GM21619 (cell line): ENCODE data around the gene NRAP.

Experiments used
- ATAC-seq: cut with Tn5 transposase; IDR thresholded peaks from one replicate; pipeline ENCODE4 v1.9.1; 2021; ENCODE audit not compliant: unreplicated experiment

NRAP gene

DNA sequence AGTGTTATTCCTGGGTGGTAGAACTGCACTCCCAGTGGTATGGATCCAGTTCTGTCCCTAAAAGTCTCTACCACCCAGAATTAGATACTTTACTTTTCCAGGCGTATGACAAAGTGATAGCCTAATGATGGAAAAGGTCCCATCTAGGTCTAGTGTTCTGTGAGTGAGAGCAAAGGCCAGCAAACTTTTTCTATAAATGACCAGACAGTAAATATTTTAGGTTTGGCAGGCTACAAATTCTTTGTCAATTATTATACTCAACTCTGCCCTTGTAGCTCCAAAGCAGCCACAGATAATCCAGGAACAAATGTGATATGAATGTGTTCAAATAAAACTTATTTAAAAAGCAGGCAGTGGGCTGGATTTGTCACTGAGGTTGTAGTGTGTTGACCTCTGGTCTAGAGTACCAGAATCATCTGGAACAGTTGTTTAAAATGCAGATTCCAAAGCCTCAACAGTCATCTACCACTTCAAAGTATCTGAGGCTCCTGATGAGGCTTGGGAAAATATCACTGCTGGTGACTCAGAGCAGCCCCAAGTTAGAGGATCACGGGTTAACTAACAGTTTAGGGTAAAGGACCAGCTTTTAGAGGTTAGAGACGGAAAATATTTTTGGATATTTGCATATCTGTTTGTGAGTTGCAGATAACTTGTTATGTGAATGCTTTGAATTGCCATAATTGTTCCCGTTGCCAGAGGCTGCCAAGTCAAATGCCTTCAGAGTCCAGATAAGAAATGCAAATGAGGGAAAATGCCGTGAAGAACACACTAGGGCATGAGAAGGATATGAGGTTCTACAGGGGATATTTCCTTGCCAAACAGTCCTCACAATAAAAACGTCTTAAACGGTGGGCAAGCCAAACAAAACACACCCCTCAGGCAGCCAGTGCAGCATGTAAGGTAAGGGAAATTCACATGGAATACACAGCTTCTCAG, 19.4 kb downstream of the NRAP start:
- ATAC-seq: no peak

DNA sequence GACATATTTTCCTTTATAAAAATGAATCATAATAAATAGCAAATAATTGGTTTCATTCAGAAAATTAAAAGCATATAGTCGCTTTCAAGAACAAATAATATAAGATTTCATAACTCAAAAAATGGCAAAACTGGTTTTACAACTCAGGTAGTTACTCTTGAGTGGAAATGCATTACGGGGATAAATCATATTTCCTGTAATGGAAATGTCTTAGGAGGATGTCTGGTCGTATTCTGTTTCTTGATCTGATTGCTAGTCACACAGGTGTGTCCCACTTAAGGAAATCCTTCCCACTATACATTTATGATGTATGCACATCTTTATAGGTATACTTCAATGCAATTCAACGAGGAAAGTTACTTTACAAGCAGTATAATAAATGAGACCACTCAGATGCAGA, 20.7 kb downstream of the NRAP start:
- no peak for ATAC-seq

DNA sequence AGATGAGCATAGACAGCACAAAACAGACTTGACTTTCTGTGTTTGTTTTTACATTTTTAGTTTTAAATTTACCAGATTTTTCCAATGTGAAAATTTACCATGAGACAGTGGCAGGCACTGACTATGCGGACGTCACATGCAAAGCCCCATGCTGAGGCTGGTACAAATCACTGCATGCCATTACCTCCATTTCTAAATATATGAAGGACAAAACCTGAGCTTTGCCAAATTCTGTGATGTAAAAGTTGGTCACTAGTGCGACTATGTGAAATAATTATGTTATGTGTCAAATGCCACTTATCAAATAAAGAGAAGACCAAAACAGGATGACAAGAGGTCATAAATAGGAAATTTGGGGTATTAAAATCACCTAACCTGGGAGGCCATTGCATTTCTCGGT, 22.1 kb downstream of the NRAP start:
- no peak for ATAC-seq

DNA sequence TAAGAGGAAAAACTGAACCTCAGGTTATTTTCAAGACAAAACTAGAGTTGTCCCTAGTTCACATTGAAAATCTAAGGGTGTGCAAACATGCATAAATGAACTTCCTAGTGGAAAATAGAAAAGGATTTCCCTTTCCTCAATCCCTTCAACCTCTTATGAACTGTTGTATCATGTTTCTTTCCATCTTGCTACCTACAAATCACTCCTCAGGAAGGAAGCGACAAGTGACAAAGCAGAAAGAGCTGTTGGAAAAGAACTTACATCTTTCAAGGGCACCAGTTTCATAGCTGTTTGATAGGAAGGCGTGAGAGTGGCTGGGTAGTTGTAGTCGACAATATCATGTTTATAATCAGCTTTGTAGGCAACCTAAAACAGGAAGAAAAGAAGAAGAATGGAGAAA, 23.9 kb downstream of the NRAP start:
- no peak for ATAC-seq

DNA sequence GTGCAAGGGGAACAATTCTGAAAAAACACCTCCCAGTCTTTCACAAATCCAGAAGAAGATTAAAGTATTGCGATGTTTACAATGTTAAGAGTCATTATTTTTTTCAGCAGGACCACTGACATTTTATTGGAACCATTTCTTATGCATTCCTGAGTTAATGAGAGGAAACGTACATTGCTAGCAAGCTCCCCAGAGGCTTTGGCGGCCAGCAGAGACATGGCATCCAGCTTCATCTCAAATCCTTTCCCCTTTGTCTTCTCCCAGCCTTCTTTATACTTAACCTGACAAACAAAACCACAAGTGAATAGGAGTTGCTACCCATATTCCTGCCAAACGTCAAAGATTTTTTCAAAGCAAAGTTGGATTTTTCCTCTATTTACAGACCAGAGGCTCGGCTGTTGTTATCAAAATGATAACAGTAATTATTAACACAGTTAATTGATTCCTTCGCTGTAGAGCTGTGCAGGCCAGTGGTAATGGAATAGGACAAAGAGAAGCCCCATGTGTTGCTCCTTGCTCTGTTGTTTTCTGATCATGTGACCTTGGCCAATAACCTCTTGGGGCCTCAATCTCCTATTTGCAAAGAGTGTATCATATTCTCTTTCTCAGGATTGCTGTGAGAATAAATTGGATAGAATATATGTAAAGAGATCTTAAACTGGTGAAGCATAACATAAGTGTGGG, 32.0 kb downstream of the NRAP start:
- ATAC-seq: no peak

DNA sequence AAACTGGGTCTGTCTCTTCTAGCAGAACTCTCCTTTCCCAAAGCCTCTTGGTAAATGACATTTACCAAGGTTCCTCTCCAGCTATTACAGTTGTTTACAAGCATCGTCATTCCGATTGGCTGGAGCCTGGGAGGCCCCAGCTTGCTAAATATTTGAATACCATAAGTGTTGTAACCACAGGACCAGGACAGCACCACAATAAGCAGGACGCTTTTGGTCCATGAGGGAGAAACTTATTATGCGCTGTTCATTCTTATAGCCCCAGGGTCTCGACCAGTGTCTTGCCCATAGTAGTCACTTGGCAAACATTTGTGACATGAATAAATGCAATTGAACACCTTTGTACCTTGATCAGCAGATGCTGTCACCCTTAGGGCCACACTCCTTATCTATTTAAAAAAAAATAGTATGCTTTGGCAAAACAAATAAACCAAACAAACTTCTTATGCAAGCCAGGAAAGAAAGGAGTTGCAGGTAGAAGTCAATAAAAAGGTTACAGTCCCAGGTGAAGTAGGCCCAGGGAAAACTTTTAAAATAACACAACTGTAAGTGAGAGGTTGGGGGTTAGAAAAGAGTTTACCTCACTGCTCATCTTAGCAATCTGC, 32.8 kb downstream of the NRAP start:
- no peak for ATAC-seq

DNA sequence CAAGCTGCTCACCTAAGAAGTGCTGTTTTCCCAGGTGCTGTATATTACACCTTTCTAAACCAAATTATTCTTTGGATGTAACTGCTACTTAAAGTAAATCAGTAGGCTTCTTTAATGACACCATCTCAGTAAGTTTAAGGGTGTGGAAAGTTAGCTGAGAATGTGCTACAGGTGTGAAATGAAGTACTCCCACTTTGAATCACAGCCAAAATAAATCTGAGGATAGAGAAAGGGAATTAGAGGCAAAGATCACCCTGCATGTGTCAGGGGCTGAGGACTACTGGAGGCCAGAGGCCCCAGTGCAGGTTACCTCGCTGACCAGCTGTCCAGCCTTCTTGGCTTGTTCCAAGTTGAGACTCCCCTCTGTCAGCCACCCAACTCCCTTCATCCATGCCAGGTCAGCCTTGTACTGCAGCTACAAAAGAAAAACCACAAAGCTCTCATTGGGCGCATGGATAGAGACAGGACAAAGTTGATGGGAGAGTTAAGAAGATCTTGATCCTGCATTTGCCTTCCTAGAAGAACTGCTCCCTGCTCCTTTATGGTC, 35.2 kb downstream of the NRAP start:
- no peak for ATAC-seq

DNA sequence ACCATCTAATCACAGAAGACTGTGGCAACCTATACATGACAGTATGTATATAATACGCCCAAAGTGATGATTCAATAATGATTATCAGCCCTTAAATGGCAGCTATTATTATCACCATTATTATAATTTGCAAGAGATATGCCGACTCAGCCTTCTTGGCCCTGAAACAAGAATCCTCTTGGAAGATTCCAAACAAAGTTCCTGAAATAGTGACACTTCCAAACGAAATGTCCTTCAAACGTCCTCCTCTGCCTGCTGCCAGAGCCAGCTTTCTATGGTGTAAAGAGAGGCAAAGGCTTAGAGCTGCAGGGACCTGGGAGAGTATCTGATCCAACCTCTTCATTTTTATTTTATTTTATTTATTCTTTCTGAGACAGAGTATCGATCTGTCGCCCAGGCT, 36.0 kb downstream of the NRAP start:
- ATAC-seq: no peak

DNA sequence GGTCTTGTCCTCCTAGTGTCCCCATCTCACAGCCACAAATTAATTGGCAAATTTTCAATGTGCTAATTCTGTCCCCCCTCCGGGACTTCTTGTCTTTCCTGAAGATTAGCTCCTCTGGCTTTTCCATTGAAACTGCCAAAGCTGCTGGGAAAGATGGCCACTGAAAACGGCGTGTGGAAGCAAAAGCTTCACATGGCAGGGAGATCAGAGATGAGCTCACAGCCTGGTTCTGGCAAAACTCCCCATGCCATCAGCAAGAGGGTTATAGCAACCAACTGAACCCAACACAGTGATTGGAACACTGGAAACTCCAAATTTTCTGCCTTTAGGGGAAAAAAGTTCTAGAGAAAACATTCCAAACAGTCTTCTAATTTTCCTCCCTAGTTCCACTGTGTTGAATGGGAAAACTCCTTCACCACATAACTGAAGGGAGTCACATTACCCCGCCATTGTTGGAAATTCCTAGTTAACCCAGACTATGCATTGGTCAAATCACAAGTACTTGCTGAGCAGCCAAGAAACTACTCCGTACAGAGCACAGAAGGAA, 37.0 kb downstream of the NRAP start:
- ATAC-seq: no peak

DNA sequence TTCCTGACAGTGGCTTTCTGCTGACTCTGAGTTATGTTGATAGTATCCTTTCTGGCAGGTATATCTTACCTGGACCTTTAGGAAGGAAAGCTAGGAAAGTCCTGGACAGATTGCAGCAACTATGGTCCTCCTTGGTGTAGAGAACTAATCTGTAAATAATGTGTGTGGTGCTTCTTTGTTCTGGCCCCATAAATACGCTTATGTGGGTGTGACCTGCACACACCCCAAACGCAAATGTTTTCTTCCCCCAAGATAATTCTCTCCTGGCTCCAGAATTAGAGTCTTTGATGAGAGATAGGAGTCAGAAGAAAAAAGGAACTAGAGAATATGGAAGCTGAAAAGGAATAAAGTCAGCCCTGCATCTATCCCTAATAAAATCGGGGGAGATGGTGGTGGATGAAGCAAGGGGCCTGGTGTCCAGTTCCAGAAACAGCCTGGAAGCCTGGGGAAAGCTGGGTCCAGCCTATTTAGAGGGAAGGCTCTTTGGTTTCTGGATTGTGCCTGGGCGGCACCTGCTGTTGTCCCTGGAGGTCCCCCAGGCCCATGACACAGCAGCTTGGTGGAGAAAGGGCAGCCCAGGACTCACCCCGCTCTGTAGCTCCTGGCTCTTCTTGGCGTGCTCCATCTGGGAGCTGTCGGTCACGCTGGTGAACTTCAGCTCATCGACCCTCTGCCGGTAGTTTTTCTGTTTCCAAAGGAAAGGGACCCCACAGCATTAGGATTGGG, 38.2 kb downstream of the NRAP start:
- no peak for ATAC-seq

DNA sequence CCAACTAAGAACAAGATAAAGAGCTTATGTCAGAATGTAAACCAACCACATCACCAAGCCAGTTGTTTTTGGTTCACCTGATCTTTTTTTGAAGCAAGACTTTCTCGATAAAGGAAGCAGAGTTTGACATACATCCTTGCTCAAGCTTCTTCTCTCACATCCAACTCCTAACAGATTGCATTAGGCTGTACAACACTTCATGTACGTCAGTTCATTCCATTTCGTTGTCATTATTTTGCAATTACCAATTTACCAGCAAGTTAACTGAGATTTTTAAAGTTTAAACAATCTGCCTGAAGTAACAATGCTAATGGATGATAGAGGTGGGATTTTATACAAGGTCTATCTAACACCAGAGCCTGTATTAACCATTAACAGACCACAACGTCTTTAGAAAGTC, 41.0 kb downstream of the NRAP start:
- ATAC-seq: no peak

DNA sequence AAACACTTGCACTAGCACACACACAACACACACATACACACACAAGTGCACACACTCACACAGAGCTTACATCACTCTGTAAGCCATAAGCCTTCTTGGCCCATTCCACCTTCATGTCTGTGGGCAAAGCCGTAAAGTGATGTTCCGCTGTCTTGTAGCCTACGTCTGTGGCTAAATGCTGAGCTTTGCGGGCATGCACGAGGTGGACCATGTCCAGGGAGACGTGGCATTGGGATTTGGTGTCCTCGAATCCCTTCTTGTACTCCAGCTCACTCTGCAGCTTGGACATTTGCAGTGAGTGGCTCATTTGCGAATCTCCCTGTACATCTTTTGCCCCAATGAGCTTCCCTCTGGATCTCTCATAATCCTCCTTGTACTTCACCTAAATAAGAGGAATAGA, 42.0 kb downstream of the NRAP start:
- ATAC-seq: no peak

DNA sequence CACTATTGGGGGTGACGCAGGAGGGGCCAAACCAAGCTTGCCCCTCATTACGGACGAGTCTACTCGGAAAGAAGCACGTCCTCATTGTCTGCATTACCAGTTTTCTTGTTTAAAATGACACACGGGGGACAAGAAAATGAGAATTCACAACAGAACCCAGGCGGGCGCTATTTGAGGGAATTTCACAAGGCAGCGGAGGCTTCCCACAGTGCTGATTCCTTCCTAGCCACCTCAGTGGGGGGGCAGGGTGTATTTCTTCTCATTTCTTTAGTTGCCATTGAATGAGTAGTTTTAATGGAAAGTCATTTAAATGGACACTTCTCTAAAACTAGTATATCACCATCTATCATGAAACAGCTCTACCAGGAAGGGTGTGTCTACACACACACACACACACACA, 42.9 kb downstream of the NRAP start:
- no peak for ATAC-seq

DNA sequence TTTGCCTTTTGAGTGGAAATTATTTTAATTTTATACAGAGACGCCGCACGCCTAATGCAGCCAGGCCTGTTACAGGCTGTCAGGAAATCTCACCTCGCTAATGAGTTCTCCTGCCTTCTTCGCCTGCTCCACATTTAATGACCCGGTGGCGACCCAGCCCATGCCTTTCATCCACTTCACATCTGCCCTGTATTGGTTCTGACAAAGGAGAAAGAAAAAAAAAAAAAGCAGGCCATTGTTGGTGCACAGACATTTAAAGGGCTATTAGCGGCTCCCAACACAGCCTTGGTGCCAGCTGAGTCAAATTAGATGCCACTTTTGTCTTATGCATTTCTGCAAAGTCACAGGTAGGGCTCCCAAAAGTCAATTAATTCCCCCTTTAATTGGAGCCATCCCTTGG, 43.3 kb downstream of the NRAP start:
- no peak for ATAC-seq

DNA sequence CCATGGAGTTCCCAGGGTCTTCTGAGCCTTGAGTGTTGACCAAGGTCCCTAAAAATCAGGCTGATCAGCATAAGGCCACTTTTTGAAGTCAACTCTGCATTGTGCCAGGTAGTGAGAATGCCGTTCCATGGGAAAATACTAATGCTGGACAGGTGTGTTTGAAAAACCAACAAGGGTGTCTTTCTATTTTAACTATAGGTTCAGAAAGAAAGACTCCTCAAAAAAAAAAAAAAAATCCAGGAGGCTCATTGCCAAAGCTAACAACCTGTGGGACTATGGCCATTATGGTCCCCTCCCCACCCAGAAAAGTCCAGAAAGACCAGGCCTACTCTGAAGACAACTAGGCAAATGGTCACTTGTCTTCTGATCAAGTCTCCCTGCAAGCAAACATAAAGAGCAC, 44.4 kb downstream of the NRAP start:
- no peak for ATAC-seq

DNA sequence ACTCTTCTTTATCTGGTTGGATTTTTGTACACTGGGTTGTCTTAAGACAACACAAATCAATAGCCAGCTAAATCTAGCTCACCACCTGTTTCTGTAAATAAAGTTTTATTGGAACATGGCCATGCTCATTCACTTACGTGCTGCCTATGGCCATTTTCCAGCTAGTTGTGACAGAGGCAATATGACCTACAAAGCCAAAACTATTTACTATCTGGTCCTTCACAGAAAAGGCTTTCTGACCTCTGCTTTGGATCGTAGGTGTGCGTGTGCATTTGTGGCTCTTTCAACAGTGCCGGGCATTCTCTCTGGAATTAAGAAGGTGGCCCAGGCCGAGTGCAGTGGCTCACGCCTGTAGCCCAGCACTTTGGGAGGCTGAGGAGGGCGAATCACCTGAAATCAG, 45.5 kb downstream of the NRAP start:
- no peak for ATAC-seq

DNA sequence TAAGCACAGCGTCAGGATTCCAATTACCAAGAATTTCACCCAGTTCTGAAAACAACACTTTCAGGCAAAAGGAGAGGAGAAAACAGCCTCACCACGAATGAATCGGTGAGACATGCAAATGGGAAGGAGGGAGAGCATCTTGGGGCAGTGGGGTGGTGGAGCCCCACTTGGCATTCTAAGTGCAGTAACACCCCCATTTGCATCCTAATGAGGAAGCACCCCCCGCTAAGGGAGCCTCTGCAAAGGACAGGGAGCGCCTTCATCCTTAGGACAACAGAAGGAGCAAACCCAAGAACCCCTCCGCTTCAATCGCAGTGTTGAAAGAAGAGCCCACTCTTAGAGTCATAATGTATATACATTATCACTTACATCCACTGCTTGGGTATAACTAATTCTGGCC, 46.8 kb downstream of the NRAP start:
- no peak for ATAC-seq

DNA sequence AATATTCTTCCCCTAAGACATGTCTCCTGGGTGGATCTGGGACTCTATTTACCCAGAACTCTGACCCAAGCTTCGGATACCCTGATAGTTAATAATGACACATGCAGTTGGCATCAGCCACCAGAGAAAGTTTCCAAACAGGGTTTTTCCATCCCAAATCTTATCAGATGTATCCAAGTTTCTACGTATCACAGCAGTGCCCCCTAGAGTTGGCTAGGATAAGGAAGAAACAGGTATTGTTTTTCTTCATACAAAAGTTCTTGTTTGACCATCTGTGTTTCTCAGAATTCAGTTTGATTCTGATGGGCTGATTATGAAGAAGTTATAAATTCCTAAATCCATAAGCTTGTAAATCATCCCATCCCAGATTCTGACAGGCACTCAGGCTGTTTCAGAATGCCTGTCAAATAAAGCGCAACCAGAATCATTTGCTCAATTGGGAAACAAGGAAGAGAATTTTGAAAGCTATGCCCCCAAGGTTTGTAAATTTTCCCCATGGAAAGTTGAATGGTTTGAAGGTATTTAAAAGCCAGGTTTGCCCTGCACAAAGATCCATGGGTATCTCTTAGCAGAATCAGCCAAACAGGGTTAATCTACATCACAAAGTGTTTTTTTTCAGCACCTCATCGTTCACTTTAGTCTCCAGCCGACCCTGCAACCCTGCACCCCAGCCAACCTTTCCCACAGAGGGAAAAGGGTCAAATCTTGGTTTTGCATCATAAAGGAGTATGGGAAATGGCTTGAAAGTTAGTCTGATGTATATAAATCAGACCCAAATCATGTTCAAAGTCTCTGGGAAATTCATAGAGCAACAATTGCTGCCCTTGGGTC, 47.4 kb downstream of the NRAP start:
- no peak for ATAC-seq

DNA sequence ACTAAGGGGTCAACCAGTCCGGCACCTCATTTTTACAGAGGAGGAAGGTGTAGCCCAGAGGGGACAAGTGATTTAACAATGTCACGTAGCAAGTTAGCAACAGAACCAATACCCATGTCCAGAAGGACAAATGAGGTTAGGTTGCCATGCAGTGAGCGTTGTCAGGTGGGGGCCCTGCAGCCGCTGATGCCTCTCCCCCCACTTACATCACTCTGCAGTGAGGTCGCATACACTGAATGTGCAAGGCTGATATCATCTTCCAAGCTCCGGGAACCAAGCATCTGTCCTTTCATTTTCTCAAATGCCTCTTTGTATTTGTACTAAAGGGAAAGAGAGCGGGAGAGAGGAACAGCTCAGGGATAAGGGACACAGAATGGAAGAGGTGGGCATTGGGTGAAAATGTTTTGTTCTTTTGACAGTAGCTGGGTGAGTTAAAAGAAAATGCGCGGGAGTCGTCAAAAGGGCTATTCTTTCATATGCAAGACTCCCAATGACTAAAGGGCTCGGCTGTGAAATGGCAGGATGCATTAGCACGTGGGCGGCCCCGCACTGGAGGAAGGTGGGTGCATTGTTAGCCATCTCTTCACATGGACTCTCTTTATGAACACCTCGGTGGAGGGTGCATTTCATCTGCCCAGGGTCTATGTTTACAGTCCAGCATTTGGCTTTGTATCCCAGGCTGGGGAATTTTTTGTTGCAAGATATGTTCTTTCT, 49.7 kb downstream of the NRAP start:
- no peak for ATAC-seq
